SU-DHL-6 (cell line): ENCODE measurements around the gene HSH2D.

Source experiments
- H2AFZ ChIP-seq: fragments of 200-600 bp; sonication (generic); 2 replicates; pipeline ENCODE4 v1.6.1; 2014; ENCODE audit warnings: low read depth, mild to moderate bottlenecking, moderate library complexity, mixed read lengths, antibody characterized with exemption, low read length; ENCODE audit not compliant: severe bottlenecking
- H3F3A ChIP-seq: fragments of 200-600 bp; shearing (Covaris generic); 2 replicates; pipeline ENCODE4 v1.6.0; 2016; ENCODE audit warnings: antibody characterized with exemption, mild to moderate bottlenecking; ENCODE audit not compliant: insufficient read depth
- H3K27ac ChIP-seq: fragments of 200-600 bp; sonication (generic); 2 replicates; pipeline ENCODE4 v1.5.1; 2016; ENCODE audit warnings: low read depth, mild to moderate bottlenecking, low read length, moderate library complexity, mixed read lengths
- H3K27me3 ChIP-seq: fragments of 200-600 bp; sonication (generic), shearing (Covaris generic); 2 replicates; pipeline ENCODE4 v1.6.0; 2014; ENCODE audit warnings: mild to moderate bottlenecking, low read length
- H3K36me3 ChIP-seq: fragments of 200-600 bp; sonication (generic); 2 replicates; pipeline ENCODE4 v1.6.1; 2014; ENCODE audit warnings: mild to moderate bottlenecking, low read length, mixed read lengths
- H3K4me2 ChIP-seq: fragments of 300-600, 200-600 bp; shearing (Covaris generic), sonication (generic); 2 replicates; pipeline ENCODE4 v1.6.0; 2014; ENCODE audit warnings: low read length, low read depth, mild to moderate bottlenecking; ENCODE audit not compliant: poor library complexity, severe bottlenecking
- H3K4me3 ChIP-seq: fragments of 200-600 bp; sonication (generic); 2 replicates; pipeline ENCODE4 v1.5.1; 2014; ENCODE audit warnings: antibody characterized with exemption, low read length, mild to moderate bottlenecking, mixed read lengths; ENCODE audit not compliant: insufficient read depth, poor library complexity, severe bottlenecking
- H3K79me2 ChIP-seq: fragments of 200-600 bp; sonication (generic); 2 replicates; pipeline ENCODE4 v1.6.1; 2014; ENCODE audit warnings: mild to moderate bottlenecking, low read length, moderate library complexity; ENCODE audit not compliant: insufficient read depth
- H3K9ac ChIP-seq: fragments of 200-600 bp; sonication (generic); 2 replicates; pipeline ENCODE4 v1.7.0; 2014; ENCODE audit warnings: mild to moderate bottlenecking, low read length
- H3K9me2 ChIP-seq: fragments of 200-600 bp; sonication (generic); replicated peaks from 2 replicates; pipeline ENCODE4 v1.6.1; 2014; ENCODE audit warnings: low read length; ENCODE audit not compliant: insufficient read depth
- H3K9me3 ChIP-seq: fragments of 200-600 bp; sonication (generic); 2 replicates; pipeline ENCODE4 v1.6.1; 2014; ENCODE audit warnings: low read length, mixed read lengths; ENCODE audit not compliant: insufficient read depth
- H4K20me1 ChIP-seq: fragments of 200-600 bp; sonication (generic); 2 replicates; pipeline ENCODE4 v1.6.1; 2014; ENCODE audit warnings: low read depth, mild to moderate bottlenecking, antibody characterized with exemption, low read length, moderate library complexity, mixed read lengths
- CTCF ChIP-seq: fragments of 200-600 bp; sonication (generic); IDR thresholded peaks from one replicate; pipeline ENCODE4 v1.5.1; 2017; ENCODE audit warnings: antibody characterized with exemption, mild to moderate bottlenecking, low read length, moderate library complexity; ENCODE audit not compliant: insufficient read depth, poor library complexity, severe bottlenecking
- EZH2phosphoT487 ChIP-seq: fragments of 200-600 bp; sonication (generic), shearing (Covaris generic); conservative IDR thresholded peaks from 2 replicates; pipeline ENCODE4 v1.6.1; 2018; ENCODE audit warnings: mild to moderate bottlenecking, antibody characterized with exemption, low read length, moderate library complexity, mixed read lengths

HSH2D gene

DNA sequence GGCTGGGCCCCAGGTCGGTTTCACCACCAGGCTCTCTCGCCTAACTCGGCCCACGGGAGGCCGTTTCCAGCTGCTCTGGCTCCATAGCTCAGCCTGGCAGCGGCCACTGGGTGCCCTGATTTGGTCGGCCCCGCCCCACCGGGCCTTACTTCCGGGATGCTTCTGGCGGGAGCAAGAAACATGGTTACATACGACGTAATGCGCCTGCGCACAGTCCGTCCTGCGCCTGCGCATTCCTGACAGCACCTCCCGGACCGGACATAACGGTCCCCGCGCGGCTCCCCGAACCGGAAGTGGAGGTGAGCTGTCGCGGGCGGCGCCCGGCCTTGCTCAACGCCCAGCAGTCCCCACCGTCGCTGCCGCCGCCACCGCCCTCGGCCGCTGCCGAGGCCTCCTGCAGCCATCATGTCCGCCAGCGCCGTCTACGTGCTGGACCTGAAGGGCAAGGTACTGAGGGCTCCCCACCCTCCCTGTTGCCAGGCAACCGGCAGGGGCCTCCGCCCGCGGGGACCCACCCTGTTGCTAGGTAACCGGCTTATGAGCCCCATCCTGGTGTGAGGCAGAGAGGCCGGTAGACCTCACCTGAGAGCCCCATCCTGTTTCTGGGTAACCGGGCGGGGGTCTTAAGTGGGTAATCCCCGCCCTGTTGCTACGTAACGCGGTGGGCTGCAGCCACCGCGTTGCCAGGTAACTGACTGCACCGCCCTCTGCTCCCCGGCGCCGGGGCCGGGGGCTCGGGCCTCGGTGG, 54.3 kb downstream of the HSH2D start, which contains the start of gene AP1M1:
Gene AP1M1 (plus strand): TSS at position 290 of the 748 bp plus-strand sequence. CDS start 116 bp downstream, at position 406.
- Histone ChIP-seq H2AFZ (peak within 1 kb of the TSS; percentile 21), H3K4me2 (peak within 1 kb of the TSS; percentile 98), H4K20me1 (no peaks in the 10 kb centered on the region), H3K27me3 (no peaks in the 10 kb centered on the region), H3K9me3 (no peaks in the 10 kb centered on the region), H3K9me2 (no peaks in the 10 kb centered on the region), H3K9ac (peak within 1 kb of the TSS; percentile 83), H3K36me3 (no peaks in the 10 kb centered on the region), H3F3A (peaks cover 3% of the 10 kb centered on the region; the same call in 1 of the 2 replicates), H3K27ac (peak within 1 kb of the TSS; percentile 64), H3K4me3 (peak within 1 kb of the TSS; percentile 82), H3K79me2 (peaks cover 29% of the 10 kb centered on the region)
- TF ChIP-seq CTCF = no peak
- TF ChIP-seq EZH2phosphoT487 = no peak

DNA sequence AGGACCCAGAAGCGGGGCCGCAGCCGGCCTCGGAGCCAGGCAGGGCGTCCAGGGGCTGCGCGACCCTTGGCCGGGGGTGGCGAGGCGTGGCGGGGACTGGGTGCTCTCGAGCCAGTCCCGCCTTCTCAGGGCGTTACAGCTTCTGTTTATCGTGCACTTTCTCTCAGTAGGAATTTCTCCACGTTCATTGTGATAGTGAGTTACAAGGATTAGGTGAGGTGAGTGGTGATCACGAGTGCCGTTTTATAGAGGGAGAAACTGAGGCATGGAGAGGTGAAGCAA, 54.8 kb downstream of the HSH2D start:
- Histone ChIP-seq H3K9me3 (no peaks in the 10 kb centered on the region), H4K20me1 (no peaks in the 10 kb centered on the region), H3K9me2 (no peaks in the 10 kb centered on the region), H3K27me3 (no peaks in the 10 kb centered on the region), H3K4me2 (peak overlapping the region; percentile 57), H3K36me3 (no peaks in the 10 kb centered on the region), H3F3A (peaks cover 3% of the 10 kb centered on the region; the same call in 1 of the 2 replicates), H2AFZ (no peak overlapping the region), H3K27ac (no peak overlapping the region), H3K9ac (peak overlapping the region; percentile 83), H3K79me2 (peaks cover 29% of the 10 kb centered on the region), H3K4me3 (peak overlapping the region; percentile 82)
- TF ChIP-seq EZH2phosphoT487 (no peak), CTCF (no peak)

DNA sequence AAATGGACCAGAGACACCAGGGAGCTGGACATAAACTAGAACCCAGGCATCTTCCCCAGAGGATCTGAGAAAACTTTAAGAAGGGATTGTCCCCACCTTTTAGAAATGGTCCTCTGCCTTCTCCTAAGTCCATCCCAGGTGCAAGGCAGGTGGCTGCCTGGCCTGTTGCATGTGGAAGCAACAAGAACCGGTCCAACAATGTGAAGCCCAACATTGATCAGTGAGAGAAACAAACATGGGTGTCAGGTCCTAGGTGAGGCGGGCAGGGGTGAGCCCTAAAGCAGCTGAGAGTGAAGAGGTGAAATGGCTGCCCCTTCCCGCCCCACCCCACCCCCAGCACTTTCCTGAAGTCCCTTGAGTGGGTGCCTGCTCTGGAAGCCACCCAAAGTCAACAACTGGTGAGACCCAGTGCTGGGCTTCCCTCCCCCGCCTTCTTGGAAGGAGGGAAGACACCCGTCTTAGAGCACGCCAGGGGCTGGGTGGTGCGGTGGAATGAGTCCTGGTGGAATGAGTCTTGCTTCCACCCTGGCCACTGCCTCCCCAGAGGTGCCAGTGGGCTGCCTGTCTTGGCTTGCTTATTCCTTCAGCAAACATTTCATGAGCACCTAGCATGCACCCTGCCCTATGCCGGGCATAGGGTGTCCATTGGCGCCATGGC, 55.9 kb downstream of the HSH2D start:
- H4K20me1 ChIP-seq = no peaks in the 10 kb centered on the region
- no peak overlapping the region for H2AFZ ChIP-seq
- no peaks in the 10 kb centered on the region for H3K36me3 ChIP-seq
- TF ChIP-seq EZH2phosphoT487 = no peak
- no peak for TF ChIP-seq CTCF
- H3K9me2 ChIP-seq = no peaks in the 10 kb centered on the region
- H3K27me3 ChIP-seq = no peaks in the 10 kb centered on the region
- H3K9ac ChIP-seq = 0 out of 2 replicates have a peak overlapping the region, but pooled peaks have one; percentile 83
- H3F3A ChIP-seq = peaks cover 3% of the 10 kb centered on the region; the same call in 1 of the 2 replicates
- H3K79me2 ChIP-seq = peaks cover 29% of the 10 kb centered on the region
- no peak overlapping the region for H3K27ac ChIP-seq
- H3K9me3 ChIP-seq = no peaks in the 10 kb centered on the region
- H3K4me2 ChIP-seq = peak overlapping the region; percentile 57
- no peak overlapping the region for H3K4me3 ChIP-seq
